PC-9 (cell line): ENCODE data around the gene THSD7B. TPM values are rescaled to one million over a fixed set of nuclear protein-coding genes. Genes with fewer than 3 reads are reported as not detected.
A peak's percentile ranks its signal among the peaks of the same experiment; 100 is the strongest.

Experiments used
- BruUV-seq: library from RNA; stranded (reverse); fragments of 400-500 nt; replicated peaks from 2 replicates; lab custom pipeline; 2021; lab: Mats Ljungman, UMichigan
- CTCF ChIA-PET: fragments of 300-600 bp; sonication (Branson Sonifier 250); formaldehyde crosslinking; loops from one replicate; lab custom pipeline; 2022; ENCODE audit warnings: antibody characterized with exemption; lab: Charles Lee
- POLR2A ChIA-PET: fragments of 300-600 bp; sonication (Branson Sonifier 250); formaldehyde crosslinking; loops from one replicate; lab custom pipeline; 2022; ENCODE audit warnings: antibody characterized with exemption; ENCODE audit not compliant: unreplicated experiment; lab: Charles Lee
- DNase-seq, 2 experiments: peaks; one replicate each; pipeline versions ENCODE4 v3.0.0 to v3.0.0-alpha.2; 2015 to 2022; ENCODE audit warnings: mixed read lengths in 1 of 2
- H2AFZ ChIP-seq: fragments of 200-600 bp; sonication (generic); 2 replicates; pipeline ENCODE4 v1.8.1; 2017; ENCODE audit warnings: antibody characterized with exemption
- H3F3A ChIP-seq: fragments of 200-600 bp; sonication (generic); 2 replicates; pipeline ENCODE4 v1.8.1; 2017; ENCODE audit warnings: antibody characterized with exemption, mild to moderate bottlenecking, low read depth; ENCODE audit not compliant: insufficient read depth
- H3K27ac ChIP-seq: fragments of 200-600 bp; sonication (generic); 2 replicates; pipeline ENCODE4 v1.6.1; 2016; ENCODE audit warnings: mixed run types
- H3K27me3 ChIP-seq: fragments of 200-600 bp; sonication (generic); 2 replicates; pipeline ENCODE4 v1.6.1; 2016; ENCODE audit warnings: low read depth, mixed run types; ENCODE audit not compliant: insufficient read depth
- H3K36me3 ChIP-seq: fragments of 200-600 bp; sonication (generic); 2 replicates; pipeline ENCODE4 v1.6.1; 2016; ENCODE audit warnings: low read depth, mixed run types
- H3K4me1 ChIP-seq: fragments of 200-600 bp; sonication (generic); replicated peaks from 2 replicates; pipeline ENCODE4 v1.6.1; 2016; ENCODE audit warnings: mixed run types; ENCODE audit not compliant: insufficient read depth
- H3K4me2 ChIP-seq: fragments of 200-600 bp; sonication (generic); 2 replicates; pipeline ENCODE4 v1.6.1; 2017; ENCODE audit warnings: mixed run types
- H3K4me3 ChIP-seq: fragments of 200-600 bp; sonication (generic); 2 replicates; pipeline ENCODE4 v1.6.1; 2016; ENCODE audit warnings: mixed run types
- H3K79me2 ChIP-seq: fragments of 200-600 bp; sonication (generic); 2 replicates; pipeline ENCODE4 v1.6.1; 2017; ENCODE audit warnings: low read depth, mixed run types
- H3K9me2 ChIP-seq: fragments of 200-600 bp; sonication (generic); 2 replicates; pipeline ENCODE4 v1.8.1; 2017; ENCODE audit warnings: mild to moderate bottlenecking; ENCODE audit not compliant: insufficient read depth
- H3K9me3 ChIP-seq: fragments of 200-600 bp; sonication (generic); 2 replicates; pipeline ENCODE4 v1.8.1; 2016; ENCODE audit warnings: low read depth; ENCODE audit not compliant: insufficient read depth
- H4K20me1 ChIP-seq: fragments of 200-600 bp; sonication (generic); 2 replicates; pipeline ENCODE4 v1.8.1; 2017; ENCODE audit not compliant: insufficient read depth
- EZH2 ChIP-seq: fragments of 200-600 bp; sonication (generic); IDR thresholded peaks from 2 replicates; pipeline ENCODE4 v1.8.0; 2017; ENCODE audit warnings: antibody characterized with exemption, low read depth
- intact Hi-C: fragments of 100-400 bp; cut with micrococcal nuclease; formaldehyde crosslinking; loops from one replicate; pipeline ENCODE4 v1.10.0; 2022; ENCODE audit not compliant: unreplicated experiment
- total RNA-seq: library from RNA; stranded (reverse); gene quantifications from 2 replicates; pipeline ENCODE4 v1.2.3, GENCODE V29; 2021
- TF ChIP-seq, protein P1 (sequence below): fragments of 200-600 bp; sonication (generic); conservative IDR thresholded peaks from 2 replicates; pipeline ENCODE4 v1.6.1; 2017; ENCODE audit warnings: mixed run types, antibody characterized with exemption, mild to moderate bottlenecking, moderate library complexity

The THSD7B gene
- total RNA-seq, 1 experiment from 2014 or later = not detected

DNA sequence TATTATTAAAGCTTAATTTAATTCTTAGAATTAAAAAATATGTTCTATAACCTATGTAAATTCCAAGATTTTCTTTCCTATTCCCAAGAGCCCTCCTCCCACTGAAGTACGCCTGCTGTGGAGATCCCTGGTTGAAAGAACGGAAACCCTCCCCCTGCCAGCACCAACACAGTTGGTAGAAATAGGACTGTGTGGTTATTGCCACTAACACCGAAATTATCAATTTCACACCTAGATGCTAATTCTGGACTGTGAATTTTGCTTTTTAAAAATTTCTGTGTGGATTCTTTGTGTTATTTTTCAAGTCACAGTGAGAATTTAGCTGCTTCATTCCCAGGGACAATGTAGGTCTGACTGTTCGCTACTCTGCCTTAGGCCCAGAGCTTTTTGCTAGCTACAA is 893.1 kb downstream of the THSD7B start:
- intact Hi-C loops = no loop called here
- Histone ChIP-seq H3K27me3 (no peaks in the 10 kb centered on the region), H3K27ac (no peak overlapping the region), H3K9me3 (no peaks in the 10 kb centered on the region), H3K4me3 (no peak overlapping the region), H3K4me2 (no peak overlapping the region), H4K20me1 (no peaks in the 10 kb centered on the region), H3K79me2 (no peaks in the 10 kb centered on the region), H2AFZ (no peak overlapping the region), H3F3A (no peaks in the 10 kb centered on the region), H3K36me3 (no peaks in the 10 kb centered on the region), H3K4me1 (no peaks in the 10 kb centered on the region), H3K9me2 (no peaks in the 10 kb centered on the region)
- BruUV-seq = no TSS peak
- TF ChIP-seq EZH2 = no peak
- TF ChIP-seq, protein P1, sequence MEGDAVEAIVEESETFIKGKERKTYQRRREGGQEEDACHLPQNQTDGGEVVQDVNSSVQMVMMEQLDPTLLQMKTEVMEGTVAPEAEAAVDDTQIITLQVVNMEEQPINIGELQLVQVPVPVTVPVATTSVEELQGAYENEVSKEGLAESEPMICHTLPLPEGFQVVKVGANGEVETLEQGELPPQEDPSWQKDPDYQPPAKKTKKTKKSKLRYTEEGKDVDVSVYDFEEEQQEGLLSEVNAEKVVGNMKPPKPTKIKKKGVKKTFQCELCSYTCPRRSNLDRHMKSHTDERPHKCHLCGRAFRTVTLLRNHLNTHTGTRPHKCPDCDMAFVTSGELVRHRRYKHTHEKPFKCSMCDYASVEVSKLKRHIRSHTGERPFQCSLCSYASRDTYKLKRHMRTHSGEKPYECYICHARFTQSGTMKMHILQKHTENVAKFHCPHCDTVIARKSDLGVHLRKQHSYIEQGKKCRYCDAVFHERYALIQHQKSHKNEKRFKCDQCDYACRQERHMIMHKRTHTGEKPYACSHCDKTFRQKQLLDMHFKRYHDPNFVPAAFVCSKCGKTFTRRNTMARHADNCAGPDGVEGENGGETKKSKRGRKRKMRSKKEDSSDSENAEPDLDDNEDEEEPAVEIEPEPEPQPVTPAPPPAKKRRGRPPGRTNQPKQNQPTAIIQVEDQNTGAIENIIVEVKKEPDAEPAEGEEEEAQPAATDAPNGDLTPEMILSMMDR = no peak
- CTCF ChIA-PET = no interaction called here
- POLR2A ChIA-PET = no interaction called here
- DNase-seq = no peak

DNA sequence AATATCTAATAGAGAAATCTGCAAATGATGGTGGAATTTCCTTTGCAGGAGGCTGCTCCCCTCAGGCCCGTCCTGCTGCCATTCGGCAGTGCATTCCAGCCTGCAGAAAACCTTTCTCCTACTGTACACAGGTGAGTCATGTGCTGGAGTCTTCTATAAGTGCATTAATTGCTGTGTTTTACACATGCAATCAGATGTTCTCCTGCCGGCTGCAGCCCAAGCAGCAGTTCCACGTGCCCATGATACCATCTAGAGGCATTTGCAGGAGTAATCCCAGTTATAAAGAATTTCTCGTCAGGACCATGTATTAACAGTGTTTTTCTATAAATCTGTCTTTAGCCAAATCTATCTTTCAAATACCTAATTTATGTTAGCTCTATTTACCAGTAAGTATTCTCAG is 894.3 kb downstream of the THSD7B start:
- TF ChIP-seq EZH2 = no peak
- TF ChIP-seq, protein P1 = no peak; the same call in 1 of the 2 replicates
- Histone ChIP-seq H3F3A (no peaks in the 10 kb centered on the region), H3K79me2 (no peaks in the 10 kb centered on the region), H3K27me3 (no peaks in the 10 kb centered on the region), H3K9me3 (no peaks in the 10 kb centered on the region), H3K4me2 (no peak overlapping the region), H3K9me2 (no peaks in the 10 kb centered on the region), H3K36me3 (no peaks in the 10 kb centered on the region), H2AFZ (no peak overlapping the region), H3K4me3 (no peak overlapping the region), H3K27ac (no peak overlapping the region), H4K20me1 (no peaks in the 10 kb centered on the region), H3K4me1 (no peaks in the 10 kb centered on the region)
- DNase-seq = peak in 1 of 2 experiments; percentile 1
- intact Hi-C loops = no loop called here
- no TSS peak for BruUV-seq
- POLR2A ChIA-PET = no interaction called here
- CTCF ChIA-PET = no interaction called here

DNA sequence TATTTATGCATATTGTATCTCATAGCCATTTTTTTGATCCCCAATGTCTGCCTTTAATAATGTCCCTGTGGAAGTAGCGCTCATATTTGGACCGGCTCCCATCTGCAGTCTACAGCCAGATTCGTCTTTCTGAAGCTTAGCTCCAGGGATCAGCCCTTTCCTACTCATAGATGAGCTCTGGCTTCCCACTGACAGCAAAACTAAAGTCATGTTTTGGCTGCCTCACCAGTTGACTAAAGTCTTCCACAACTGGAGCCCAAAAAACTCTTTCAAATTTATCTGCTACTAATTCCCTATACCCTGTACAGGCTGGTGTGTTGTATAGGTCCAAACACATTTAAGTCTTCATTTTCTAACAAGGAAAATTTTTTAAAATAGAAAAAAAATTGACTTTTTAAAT is 904.8 kb downstream of the THSD7B start:
- Histone ChIP-seq H3K4me2 (no peak overlapping the region), H3K27ac (no peak overlapping the region), H3K4me1 (no peaks in the 10 kb centered on the region), H3K9me3 (no peaks in the 10 kb centered on the region), H4K20me1 (no peaks in the 10 kb centered on the region), H3K9me2 (no peaks in the 10 kb centered on the region), H2AFZ (no peak overlapping the region), H3F3A (no peaks in the 10 kb centered on the region), H3K4me3 (no peak overlapping the region), H3K27me3 (no peaks in the 10 kb centered on the region), H3K79me2 (no peaks in the 10 kb centered on the region), H3K36me3 (no peaks in the 10 kb centered on the region)
- ChIA-PET CTCF (no interaction called here), POLR2A (no interaction called here)
- DNase-seq = no peak
- BruUV-seq = no TSS peak
- intact Hi-C loops = no loop called here
- TF ChIP-seq EZH2 = no peak
- TF ChIP-seq, protein P1 = no peak
